WERI-Rb-1 (cell line): Measurements from ENCODE around the gene UBAP1L.

ENCODE experiments used
- DNase-seq: peaks from one replicate; pipeline ENCODE4 v3.0.0-alpha.2; 2020
- H3K27ac ChIP-seq: fragments of 250-450 bp; sonication (Bioruptor Pico); 2 replicates; pipeline ENCODE4 v1.5.1; 2020; ENCODE audit warnings: mild to moderate bottlenecking, moderate library complexity
- H3K27me3 ChIP-seq: fragments of 250-450 bp; sonication (Bioruptor Pico); 2 replicates; pipeline ENCODE4 v1.5.1; 2021; ENCODE audit warnings: mild to moderate bottlenecking, low read depth, moderate library complexity; ENCODE audit not compliant: insufficient read depth, severe bottlenecking
- H3K36me3 ChIP-seq: fragments of 250-450 bp; sonication (Bioruptor Pico); 2 replicates; pipeline ENCODE4 v1.5.1; 2020; ENCODE audit warnings: mild to moderate bottlenecking, moderate library complexity
- H3K4me3 ChIP-seq: 2 replicates; pipeline ENCODE4 v1.5.1; 2011; ENCODE audit warnings: low read depth, mild to moderate bottlenecking, control low read depth, low read length
- H3K9me3 ChIP-seq: fragments of 250-450 bp; sonication (Bioruptor Pico); 2 replicates; pipeline ENCODE4 v1.5.1; 2021; ENCODE audit warnings: mild to moderate bottlenecking, moderate library complexity; ENCODE audit not compliant: severe bottlenecking
- TF ChIP-seq, protein P1 (sequence below): IDR thresholded peaks from 2 replicates; pipeline ENCODE4 v1.5.1; 2011; ENCODE audit warnings: low read depth, mild to moderate bottlenecking, control low read depth, inconsistent platforms, low read length

Gene UBAP1L

DNA sequence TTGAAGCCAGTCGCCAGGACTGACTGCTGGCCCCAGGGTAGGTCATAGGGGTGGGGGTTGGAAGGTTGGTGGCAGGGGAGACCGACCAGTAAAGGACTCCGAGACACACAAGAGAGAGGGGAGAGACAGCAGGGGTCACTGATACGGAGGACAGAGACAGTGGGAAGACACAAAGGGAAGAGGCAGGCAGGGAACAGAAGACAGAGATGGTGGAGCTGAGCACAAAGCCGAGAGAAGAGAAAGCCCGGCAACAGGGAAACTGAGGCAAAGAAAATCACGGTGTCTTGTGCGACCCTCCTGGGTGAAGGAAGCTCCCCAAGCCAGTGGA is 47.7 kb downstream of the UBAP1L start:
- Histone ChIP-seq H3K36me3 (no peaks in the 10 kb centered on the region), H3K27me3 (no peaks in the 10 kb centered on the region), H3K9me3 (no peaks in the 10 kb centered on the region), H3K27ac (no peak overlapping the region), H3K4me3 (no peak overlapping the region)
- TF ChIP-seq, protein P1, sequence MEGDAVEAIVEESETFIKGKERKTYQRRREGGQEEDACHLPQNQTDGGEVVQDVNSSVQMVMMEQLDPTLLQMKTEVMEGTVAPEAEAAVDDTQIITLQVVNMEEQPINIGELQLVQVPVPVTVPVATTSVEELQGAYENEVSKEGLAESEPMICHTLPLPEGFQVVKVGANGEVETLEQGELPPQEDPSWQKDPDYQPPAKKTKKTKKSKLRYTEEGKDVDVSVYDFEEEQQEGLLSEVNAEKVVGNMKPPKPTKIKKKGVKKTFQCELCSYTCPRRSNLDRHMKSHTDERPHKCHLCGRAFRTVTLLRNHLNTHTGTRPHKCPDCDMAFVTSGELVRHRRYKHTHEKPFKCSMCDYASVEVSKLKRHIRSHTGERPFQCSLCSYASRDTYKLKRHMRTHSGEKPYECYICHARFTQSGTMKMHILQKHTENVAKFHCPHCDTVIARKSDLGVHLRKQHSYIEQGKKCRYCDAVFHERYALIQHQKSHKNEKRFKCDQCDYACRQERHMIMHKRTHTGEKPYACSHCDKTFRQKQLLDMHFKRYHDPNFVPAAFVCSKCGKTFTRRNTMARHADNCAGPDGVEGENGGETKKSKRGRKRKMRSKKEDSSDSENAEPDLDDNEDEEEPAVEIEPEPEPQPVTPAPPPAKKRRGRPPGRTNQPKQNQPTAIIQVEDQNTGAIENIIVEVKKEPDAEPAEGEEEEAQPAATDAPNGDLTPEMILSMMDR = no peak
- DNase-seq = no peak

DNA sequence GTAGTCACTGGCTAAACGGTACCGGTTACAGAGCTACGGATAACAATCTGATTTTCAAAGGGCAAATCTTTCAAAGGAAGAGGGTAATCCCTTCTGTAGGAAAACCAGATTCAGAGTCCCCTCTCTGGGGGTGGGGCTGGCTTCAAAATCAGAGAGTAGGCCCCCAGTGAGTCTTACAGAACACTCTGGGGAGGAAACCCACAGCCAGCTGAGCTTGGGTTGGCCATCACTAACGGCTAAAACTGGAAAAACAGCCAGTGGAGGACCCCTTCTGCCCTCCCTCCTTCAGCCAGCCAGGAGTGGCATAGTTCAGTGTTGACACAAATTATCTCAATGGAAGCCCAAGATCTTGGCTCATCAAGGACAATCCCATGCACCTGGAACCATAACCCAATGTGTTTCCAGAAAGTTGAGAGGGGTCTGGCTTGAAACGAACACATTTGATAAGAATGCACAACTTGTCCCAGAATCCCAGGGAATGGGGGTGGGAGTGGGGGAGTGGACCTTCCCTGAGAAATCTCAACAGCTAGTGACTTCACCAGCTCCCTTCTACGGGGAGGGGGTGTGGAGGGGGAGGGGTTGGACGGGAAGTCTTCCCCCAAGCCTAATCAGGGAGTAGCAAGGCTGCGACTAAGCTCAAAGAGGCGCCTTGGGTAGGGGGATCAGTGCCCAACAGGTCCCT is 48.2 kb downstream of the UBAP1L start:
- Histone ChIP-seq H3K36me3 (no peaks in the 10 kb centered on the region), H3K27ac (no peak overlapping the region), H3K27me3 (no peaks in the 10 kb centered on the region), H3K9me3 (no peaks in the 10 kb centered on the region), H3K4me3 (no peak overlapping the region)
- TF ChIP-seq, protein P1 = no peak
- no peak for DNase-seq

DNA sequence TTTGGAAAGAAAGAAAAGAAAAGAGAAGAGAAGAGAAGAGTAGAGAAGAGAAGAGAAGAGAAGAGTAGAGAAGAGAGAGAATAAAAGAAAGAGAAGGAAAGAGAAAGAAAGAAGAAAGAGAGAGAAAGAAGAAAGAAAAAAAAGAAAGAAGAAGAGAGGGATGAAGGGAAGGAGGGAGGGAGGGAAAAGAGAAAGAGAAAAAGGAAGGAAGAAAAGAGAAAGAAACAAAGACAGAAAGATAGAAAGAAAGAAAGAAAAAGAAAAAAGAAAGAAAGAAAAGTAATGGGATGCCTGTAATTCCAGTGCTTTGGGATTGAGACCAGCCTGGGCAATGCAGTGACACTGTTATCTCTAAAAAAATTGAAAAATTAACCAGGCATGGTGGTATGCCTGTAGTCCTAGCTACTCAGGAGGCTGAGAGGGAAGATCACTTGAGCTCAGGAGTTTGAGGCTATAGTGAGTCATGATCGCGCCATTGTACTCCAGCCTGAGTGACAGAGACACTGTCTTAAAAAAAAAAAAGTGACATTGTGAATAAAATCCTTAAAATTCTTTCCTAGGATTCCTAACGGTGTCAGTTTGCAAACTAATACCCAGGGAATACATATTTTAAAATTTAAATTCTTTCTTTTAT is 48.9 kb downstream of the UBAP1L start:
- Histone ChIP-seq H3K36me3 (no peaks in the 10 kb centered on the region), H3K27ac (no peak overlapping the region), H3K9me3 (no peaks in the 10 kb centered on the region), H3K27me3 (no peaks in the 10 kb centered on the region), H3K4me3 (no peak overlapping the region)
- no peak for DNase-seq
- TF ChIP-seq, protein P1 = no peak

DNA sequence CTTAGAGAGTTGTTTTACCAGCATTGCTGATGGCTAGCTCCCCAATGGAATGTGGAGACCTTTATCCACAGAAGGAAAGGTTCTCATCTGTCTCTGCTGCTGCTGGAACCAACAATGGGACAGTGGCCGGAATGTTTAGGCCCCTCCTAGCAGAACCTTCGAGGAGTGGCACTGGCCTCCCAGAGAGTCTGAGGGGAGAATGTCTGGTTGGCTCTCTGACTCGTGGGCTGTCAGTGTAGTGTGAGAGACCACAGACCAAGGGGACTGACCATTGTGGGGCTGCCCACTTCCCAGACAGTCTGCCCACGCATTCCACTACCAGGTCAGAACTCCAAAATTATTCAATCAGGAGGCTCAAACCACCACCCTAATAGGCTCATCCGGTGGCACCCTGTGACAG is 52.3 kb downstream of the UBAP1L start:
- H3K27ac ChIP-seq = no peak overlapping the region
- TF ChIP-seq, protein P1 = no peak
- H3K27me3 ChIP-seq = no peaks in the 10 kb centered on the region
- no peak for DNase-seq
- no peaks in the 10 kb centered on the region for H3K9me3 ChIP-seq
- H3K4me3 ChIP-seq = no peak overlapping the region
- H3K36me3 ChIP-seq = no peaks in the 10 kb centered on the region

DNA sequence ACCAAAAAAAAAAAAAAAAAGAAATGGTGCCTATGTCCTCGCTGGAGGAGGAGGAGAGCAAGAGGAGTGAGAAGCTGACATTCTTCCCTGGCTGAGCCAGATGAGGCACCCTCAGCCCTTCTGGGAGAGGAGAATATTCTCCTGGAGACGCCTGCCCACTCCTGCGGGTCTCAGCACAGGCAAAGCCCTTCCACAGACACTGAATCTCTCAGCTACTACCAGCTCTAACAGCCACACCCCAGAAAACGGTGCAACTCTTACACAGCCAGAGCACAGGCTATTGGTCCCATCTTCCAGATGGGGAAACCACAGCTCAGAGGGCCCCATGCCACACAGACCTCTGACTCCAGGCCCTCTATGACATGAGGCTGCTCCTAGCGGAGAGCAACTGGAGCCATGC is 52.9 kb downstream of the UBAP1L start:
- Histone ChIP-seq H3K36me3 (no peaks in the 10 kb centered on the region), H3K27me3 (no peaks in the 10 kb centered on the region), H3K9me3 (no peaks in the 10 kb centered on the region), H3K27ac (no peak overlapping the region), H3K4me3 (no peak overlapping the region)
- no peak for DNase-seq
- TF ChIP-seq, protein P1 = no peak
